DMS153 (cell line): ENCODE results near the gene SSB.
"Not testable (repeated sequence)": the region's sequence is repeated elsewhere in the genome, so short reads cannot be mapped to it uniquely, and the experiment has no call there.

ENCODE experiments used
- DNase-seq: peaks from one replicate; lab custom pipeline; 2025; lab: John Stamatoyannopoulos, UW

The SSB gene

DNA sequence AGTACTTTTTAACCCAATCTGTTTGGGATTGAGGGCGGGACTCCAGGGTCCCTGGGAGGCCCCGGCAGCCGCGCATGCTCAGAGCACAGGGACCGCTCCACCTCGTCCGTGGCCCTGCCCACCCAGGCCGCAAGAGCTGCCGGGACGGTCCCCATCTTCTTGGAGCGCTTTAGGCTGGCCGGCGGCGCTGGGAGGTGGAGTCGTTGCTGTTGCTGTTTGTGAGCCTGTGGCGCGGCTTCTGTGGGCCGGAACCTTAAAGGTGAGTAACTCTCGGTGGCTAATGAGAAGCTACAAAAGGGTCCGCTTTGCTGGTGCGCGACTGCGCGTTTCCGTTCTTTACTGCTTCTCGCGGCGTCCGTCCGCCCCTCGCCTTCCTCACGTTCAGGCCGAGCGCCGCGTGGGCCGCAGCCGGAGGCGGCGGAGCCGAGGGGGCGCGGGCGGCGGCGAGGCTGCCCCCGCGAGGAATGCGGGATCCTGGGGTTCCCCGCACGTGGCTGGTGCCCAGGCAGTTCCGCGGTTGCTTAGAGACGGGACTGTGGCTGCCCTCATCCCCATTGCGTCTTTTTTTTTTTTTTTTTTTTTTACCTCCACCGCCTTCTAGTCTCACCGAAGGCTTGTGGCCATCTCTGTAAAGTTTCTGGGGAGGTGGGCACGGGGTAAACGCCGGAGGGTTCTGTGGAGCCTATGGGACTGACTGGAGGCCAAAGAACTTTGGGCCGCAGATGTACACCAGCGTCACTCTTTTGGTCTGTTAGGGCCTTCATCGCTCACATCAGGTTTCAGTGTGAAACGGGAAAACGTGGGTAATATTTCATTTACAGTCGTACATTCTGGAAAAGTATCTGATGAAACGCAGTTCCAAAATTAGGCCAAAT, at the start of gene SSB:
TSS of gene SSB (plus strand) at position 154 of the 875 bp plus-strand sequence. CDS start 2,090 bp downstream, outside the sequence.
- DNase-seq: peak; percentile 82

DNA sequence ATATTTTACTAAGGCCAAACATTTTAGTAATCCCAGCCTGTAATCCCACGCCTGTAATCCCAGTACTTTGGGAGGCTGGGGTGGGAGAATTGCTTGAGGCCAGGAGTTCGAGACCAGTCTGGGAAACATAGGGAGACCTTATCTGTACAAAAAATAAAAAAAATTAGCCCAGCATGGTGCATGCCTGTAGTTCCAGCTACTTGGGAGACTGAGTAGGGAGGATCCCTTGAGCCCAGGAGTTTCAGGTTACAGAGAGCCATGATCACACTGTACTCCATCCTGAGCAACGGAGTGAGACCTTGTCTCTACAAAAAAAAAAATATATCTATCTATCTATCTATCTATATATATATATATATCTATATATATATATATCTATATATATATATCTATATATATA, 45.9 kb upstream of the SSB start:
- DNase-seq: no peak

DNA sequence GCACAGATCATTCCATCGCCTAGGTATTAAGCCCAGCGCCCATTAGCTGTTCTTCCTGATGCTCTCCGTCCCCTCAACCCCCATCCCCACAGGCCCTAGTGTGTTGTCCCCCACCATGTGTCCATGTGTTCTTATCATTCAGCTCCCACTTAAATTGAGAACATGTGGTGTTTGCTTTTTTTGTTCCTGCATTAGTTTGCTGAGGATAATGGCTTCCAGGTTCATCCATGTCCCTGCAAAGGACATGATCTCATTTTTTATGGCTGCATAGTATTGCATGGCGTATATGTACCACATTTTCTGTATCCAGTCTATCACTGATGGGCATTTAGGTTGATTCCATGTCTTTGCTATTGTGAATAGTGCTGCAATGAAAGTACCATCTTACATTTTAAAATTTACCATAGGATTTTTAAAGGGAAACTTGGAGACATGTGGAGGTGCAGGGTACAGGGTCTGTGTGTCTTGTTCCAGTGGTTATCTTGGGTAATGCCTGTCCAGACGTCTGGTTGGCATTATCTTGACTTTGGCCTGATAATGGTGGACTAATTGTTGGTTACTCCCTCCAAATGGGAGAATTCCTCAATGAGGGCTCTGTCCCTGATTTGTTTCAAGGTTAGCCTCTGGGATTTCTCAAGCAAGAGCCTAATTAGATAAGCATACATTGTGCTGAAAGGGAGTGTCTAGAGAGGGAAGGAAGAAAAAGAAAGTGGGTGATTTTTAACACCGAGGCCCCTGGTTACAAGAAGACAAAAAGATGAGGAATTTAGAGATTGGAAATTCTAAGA, 43.4 kb upstream of the SSB start:
- no peak for DNase-seq

DNA sequence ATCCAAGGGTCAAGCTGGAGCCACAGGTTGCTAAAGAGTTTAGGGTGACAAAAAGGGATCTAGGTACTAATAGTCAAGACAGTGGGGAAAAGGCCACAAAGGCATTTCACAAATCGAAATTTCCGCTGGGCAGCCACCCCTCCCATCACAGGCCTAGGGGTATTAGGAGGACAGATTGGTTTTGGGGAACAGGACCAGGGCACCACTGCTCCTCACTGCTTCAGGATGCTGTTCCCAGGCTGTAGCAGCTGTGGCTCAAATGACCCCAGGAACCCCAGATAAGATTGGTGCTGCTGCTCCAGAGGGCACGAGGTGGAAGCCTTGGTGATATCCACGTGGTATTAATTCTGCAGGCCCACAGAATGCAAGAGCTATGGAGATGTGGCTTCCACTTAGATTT, 42.3 kb upstream of the SSB start:
- DNase-seq: no peak

DNA sequence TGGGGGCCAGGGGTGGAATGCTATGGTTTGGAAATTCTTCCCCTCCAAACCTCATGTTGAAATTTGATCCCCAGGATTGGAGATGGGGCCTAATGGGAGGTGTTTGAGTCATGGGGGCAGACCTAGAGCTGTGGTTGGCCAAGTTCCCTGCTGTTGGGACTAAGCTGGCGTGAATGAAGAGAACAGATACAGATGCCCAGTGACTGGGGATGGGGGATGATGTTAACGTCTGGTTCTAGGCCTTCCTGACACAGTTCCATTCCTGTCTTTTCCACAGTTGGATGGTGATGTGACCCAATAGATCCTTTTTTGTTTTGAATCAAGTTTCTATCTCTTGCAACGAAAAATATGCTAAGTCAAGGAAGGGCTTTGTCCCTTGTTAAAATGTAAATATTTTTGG, 41.3 kb upstream of the SSB start:
- DNase-seq: no peak

DNA sequence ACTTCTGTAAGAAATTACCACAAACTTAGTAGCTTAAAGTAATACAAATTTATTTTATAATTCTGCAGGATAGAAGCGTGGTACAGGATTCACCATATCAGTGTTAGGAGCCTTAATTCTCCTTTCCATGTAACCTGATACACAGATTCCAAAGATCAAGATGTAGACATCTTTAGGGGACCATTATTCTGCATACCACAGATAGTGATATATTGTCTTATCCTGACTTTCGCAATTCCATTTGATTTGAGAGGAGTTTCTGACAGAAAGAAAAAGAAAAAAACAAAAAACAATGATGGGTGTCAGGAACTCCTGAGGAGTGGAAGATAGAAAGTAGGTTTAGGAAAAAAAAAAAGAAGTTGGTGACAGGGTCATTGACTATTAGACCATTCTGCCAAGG, 40.9 kb upstream of the SSB start:
- DNase-seq: no peak

DNA sequence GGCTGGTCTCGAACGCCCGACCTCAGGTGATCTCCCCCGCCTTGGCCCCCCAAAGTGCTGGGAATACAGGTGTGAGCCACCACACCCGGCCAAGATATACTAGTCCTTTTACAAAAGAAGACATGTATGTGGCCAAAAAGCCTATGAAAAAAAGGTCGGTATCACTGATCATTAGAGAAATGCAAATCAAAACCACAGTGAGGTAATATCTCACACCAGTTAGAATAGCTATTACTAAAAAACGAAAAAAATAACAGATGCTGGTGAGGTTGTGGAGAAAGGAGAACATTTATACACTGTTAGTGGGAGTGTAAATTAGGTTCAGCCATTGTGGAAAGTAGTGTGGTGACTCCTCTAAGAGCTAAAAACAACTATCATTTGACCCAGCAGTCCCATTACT, 38.7 kb upstream of the SSB start:
- DNase-seq: no peak

DNA sequence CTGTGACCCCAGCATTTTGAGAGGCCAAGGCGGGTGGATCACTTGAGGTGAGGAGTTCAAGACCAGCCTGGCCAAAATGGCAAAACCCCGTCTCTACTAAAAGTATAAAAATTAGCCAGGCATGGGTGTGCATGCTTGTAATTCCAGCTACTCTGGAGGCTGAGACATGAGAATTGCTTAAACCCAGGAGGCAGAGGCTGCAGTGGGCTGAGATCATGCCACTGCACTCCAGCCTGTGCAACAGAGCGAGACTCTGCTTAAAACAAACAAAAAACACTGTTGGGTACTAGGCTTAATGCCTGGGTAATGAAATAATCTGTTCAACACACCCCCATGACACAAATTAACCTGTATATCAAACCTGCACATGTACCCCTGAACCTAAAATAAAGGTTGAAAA, 37.9 kb upstream of the SSB start:
- not testable (repeated sequence) for DNase-seq

DNA sequence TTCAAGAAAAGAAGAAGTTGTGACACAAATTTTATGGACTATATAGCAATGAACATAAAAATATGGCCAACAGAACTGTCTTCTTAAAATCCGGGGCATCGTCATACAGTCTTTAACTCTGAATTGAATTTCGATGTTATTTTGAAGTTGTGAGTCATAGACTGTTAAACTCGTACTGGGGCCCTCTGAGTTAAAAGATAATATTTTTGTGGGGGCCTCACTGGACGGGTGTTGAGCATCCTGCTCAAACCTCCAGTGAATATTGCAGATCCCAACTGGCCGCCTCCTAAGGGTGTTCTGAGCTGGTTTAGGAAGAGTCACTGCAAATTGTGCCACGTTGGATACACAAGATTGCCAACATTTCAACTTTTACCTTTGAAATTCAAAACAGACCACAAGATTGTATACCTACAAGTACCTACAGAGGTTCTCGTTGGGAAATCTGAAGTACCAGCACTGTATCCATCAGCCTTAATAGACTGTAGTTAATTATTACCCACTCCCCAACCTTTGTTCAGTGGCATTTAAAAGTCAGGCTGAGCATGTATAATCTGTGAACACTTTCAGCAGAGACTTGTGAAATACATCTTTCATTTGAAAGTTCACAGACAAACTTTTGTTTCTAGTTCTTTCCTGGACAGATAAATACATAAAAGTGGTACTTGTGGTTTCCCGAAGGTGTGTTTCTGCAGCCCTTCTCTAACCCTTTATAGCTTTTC, 37.3 kb upstream of the SSB start:
- no peak for DNase-seq

DNA sequence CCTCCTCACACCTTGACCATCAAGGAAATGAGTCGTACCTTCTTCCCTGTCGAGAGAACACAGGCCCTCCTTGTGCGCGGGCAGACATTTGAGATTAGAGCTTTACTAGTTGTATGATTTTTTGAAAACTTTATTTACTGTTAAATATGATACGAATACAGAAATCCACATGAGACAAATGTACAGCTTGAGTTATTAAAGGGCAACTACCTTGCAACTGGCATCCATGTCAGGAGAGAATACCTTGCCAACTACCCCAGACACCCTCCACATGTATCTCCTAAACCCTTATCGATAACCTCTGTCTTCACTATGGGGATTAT, 36.7 kb upstream of the SSB start:
- DNase-seq: no peak

DNA sequence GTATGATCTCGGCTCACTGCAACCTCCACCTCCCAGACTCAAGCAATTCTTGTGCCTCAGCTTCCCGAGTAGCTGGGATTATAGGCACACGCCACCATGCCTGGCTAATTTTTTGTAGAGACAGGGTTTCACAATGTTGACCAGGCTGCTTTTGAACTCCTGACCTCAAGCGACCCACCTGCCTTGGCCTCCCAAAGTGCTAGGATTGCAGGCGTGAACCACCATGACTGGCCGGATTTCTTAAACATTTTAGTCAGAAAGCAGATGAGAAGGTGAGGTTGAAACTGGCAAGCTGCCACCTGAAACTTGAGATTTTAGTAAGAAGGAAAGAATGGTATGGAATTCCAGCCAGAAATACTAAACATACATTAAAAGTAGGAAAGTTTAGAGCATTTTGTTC, 33.1 kb upstream of the SSB start:
- no peak for DNase-seq

DNA sequence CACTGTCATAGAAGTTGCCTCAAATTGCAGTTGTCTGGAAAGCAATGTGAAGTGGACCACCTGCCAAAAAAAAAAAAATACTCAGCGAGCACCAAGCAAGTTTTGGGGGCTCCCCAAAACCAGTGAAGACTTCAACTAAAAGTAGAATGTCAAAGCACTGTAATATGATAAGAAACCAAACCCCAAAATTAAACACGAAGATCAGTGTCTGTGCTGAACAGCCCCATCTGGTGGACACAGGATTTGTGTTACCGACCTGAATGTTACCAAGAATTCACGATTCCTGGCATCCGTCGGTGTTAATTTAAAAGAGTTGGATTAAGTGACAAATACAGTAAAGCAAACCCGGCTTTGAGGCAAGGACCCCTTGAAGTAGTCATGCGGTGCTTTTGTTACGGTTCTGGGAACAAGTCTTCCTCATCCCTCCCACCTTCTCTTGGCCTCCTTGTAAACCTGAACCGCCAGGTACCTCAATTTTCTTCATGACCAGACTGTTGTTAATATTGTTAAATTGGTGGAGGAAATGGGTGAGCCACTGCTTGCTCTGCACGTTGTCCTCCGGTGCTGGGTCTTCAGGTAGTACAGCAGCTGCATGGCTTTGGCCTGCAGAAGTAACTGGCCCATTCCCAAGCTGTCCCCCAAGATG, 31.3 kb upstream of the SSB start:
- DNase-seq: no peak

DNA sequence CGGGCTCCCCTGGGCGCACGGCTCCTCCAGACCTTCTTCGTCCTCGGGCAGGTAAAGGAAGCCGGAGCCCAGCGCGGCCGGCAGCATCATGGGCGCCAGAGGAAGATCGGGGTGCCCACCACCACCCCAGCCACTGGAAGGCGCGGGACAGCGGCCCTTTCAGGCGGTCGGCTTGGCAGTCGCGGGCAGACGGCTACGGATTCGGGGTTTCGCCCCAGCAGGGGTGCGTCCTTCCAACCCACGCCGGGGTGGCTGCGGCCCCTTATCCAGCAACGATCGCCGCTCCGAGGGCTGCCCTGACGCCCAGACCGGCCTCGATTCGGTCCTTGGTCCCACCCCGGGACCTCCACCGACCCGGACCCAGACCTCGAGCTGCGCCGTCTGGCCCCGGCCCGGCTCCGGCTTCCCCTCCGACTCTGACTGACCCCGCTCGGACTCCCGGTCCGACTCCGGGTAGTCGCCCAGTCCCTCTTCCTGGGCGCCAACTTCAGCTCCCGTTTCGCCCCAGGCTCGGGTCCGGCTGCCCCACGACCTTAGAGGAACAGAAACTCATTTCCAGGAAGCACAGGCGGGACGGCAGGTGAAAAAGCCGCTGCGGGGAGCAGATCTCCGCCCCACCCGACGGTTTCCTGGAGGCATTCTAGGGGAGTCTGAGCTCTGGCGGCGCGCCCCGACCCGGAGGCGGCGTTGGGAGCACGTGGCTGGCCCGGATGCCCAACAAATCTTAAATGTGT, 30.2 kb upstream of the SSB start:
- no peak for DNase-seq

DNA sequence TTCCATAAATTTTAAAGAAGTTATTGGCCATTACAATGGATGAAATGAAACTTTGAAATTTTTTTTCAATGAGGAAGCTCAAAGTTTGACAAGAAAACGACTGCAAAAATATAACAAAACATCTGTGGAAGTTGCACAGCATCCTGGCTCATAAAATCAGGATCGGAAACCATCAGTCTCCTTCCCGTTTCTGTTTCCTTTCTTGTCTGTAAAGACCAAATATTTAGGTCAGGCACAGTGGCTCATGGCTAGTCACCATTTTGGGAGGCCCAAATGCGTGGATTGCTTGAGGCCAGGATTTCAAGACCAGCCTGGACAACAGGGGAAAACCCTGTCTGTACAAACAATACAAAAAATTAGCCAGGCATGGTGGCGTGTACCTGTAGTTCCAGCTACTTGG, 27.6 kb upstream of the SSB start:
- no peak for DNase-seq

DNA sequence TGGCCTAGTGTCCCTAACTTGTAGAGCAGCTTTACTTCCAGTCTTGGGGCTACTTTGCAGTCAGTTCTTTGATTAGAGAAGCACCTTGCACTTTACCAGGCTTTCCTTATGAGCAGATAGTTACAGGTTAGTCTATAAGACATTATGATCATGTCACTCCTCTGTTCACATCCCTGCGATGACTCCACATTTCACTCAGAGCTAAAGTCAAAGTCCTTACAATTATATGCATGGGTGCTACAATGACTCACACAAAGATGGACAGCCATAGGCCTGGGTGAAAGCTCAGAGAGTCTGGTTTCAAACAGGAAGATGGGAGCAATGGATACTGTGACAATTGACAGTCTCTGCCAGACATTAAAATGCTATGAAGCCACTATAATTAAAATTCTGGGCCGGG, 27.1 kb upstream of the SSB start:
- DNase-seq: no peak

DNA sequence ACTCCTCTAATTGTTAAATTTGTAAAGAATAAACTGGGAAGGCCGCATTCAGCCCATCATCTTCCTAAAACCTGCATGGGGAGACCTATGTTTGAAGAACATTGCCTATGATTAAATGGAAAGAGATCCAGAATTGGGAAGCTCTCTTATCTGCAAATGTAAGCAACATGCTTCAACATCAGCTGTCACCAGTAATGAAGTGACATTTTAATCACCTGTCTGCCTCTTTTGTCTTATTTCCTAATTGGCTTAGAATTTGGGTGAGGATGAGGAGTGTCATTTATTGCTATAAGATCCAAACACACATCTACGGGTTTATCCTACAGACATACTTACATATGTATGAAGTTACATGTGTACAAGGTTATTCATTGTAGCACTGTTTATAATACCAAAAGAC, 26.0 kb upstream of the SSB start:
- DNase-seq: no peak

DNA sequence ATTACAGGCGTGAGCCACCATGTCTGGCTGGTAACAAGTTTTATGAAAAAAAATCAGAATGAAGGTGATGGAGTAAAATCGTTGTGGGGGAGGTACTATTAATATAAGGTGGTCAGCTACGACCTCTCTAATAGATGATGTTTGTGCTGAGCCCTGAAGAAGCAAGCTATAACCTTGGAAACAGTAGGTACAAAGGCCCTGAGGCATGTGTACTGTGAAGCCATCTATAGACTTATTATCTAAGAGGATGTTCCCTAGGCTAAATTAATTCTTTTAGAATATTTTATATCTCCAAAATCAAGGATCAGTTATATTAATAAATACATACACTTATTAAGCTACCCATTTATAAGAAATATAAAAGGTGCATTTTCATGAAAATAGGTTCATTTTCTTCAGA, 23.3 kb upstream of the SSB start:
- DNase-seq: no peak

DNA sequence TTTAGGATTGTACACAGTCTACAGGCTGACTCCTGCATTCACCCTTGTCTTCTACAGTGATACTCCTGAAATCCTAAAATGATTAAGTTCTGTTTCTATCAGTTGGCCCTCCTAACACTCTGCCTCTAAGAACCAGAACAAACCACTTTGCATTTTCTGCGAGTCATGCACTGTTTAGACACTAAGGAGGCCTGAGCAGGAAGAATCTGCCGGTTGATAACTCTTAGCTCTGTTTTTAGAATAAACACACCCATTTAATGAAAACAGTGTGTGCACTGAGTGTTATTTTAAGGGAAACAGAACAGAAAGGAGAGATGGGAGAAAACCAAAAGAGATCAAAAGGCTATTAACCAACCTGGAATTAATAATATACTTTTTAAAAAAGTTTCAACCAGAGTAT, 22.9 kb upstream of the SSB start:
- no peak for DNase-seq

DNA sequence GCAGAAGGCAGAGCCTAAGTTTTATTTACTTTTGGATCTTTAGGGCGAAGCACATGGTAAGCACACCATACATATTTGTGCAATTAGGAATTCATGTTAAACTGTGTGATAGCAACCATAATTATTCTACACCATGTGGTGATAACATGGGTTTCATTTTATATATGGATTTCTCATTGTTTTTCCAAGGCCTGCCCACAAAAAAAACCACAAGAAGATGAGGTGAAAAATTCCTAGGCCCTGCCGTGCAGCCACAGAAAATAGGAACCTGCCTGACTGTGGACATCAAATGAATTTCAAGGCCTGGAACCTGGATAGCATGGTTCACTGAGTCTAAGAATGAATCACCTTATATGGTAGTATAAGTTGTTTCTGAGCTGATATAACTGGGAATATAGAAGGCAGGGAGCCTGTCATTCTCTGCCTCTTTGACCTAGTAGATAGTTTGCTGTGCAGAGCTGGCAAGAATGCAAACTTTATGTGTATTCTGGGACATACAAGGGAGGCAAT, 22.4 kb upstream of the SSB start:
- no peak for DNase-seq

DNA sequence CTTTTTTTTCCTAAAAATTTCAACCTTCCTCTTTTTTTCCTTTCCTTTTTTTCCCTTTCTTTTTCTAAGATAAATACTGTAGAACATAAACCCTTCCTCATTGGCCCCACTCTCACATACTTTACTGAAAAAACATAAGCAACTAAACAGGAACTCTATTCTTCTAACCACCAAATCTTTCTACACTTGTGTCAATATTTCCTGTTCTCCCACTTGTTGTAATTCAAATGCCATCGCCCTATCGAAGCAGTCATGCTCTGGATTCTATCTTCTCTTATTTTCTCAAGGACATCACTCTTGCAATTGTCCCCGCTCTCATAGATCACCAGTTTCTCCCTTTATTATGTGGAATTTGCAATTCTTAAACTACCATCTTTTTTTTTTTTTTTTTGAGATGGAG, 20.2 kb upstream of the SSB start:
- DNase-seq: no peak

DNA sequence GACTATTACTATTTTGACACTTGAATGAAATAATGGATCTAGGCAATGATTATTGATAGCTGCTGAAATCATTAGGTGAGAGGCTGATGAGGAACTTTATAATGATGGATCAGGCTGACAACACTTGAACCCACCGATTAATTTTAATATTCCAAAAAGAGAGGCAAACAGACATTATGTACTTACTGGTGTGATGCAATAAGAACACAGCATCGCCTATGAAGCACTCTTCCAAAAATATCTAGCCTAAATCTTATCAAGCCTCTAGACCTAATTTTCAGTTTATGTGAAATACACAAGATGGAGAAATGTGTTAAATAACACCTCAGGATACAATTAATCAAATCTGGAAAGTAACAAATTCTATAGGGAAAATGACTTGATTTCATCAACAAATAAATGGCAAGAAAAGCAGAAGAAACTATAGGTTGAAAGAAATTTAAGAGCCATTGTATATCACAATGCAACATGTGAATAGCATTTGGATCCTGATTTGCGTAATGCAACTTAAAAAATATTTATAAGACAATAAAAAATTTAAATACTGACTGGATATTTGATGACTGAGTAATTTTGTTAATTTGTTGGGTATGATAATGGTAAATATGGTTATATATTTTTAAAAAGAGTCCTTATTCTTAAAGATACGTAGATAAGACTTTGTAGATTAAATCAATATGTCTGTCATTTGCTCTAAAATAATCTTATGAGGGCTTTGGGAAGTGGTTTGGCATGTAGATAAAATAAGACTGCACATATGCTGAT, 17.2 kb upstream of the SSB start:
- no peak for DNase-seq
